GM10266 (cell line): Measurements from ENCODE around the gene C19orf85.
A peak's percentile ranks its signal among the peaks of the same experiment; 100 is the strongest.

ENCODE experiments used
- DNase-seq: peaks from one replicate; pipeline ENCODE4 v3.0.0; 2012; ENCODE audit errors: extremely low spot score
- CTCF ChIP-seq: IDR thresholded peaks from 2 replicates; pipeline ENCODE4 v1.5.1; 2012; ENCODE audit warnings: mild to moderate bottlenecking, low read depth; ENCODE audit not compliant: control insufficient read depth, insufficient read depth; ENCODE audit errors: missing control alignments

Gene C19orf85

GRCh38 chr19:55487924-55488687, 23.6 kb upstream of the C19orf85 start, which contains the start of gene SSC5D:
Gene SSC5D, plus strand, starts transcription at chr19:55488436. Its CDS starts 154 bp downstream, at chr19:55488590.
- peak; percentile 49 for DNase-seq
- no peak for TF ChIP-seq CTCF

GRCh38 chr19:55486971-55487923, 22.7 kb upstream of the C19orf85 start:
- DNase-seq, result peak; percentile 37
- TF ChIP-seq CTCF, result no peak

- no peak for TF ChIP-seq CTCF
- DNase-seq, result peak; percentile 38
Observed at GRCh38 chr19:55486043-55486970, 21.8 kb upstream of the C19orf85 start.

GRCh38 chr19:55485439-55486011, 21.0 kb upstream of the C19orf85 start:
- no peak for TF ChIP-seq CTCF
- no peak for DNase-seq

GRCh38 chr19:55484593-55485438, 20.3 kb upstream of the C19orf85 start, which contains the start of gene NAT14:
Gene NAT14, plus strand, starts transcription at chr19:55485188. Its CDS starts 521 bp downstream, at chr19:55485709.
- TF ChIP-seq CTCF, result no peak
- peak; percentile 97 for DNase-seq
